Thymus (tissue), 11 donors: ENCODE measurements around the gene ZNF197. TPM values are rescaled to one million over a fixed set of nuclear protein-coding genes. Genes with fewer than 3 reads are reported as not detected.
A peak's percentile ranks its signal among the peaks of the same experiment; 100 is the strongest.

Source experiments
- DNase-seq, 9 donors: peaks; one replicate each; pipeline ENCODE4 v3.0.0-alpha.2; 2013; ENCODE audit warnings: low spot score in 9 of 9, low read depth in 6 of 9, missing footprints in 1 of 9
- H3K27ac ChIP-seq, 2 donors: one replicate each; pipeline ENCODE4 v1.5.1; 2013; ENCODE audit warnings: control low read depth in 1 of 2, low read depth in 1 of 2, low read length in 1 of 2, mild to moderate bottlenecking in 1 of 2, moderate library complexity in 1 of 2
- H3K27me3 ChIP-seq, 2 donors: one replicate each; pipeline ENCODE4 v1.5.1; 2013; ENCODE audit warnings: low read length in 1 of 2; ENCODE audit not compliant: control insufficient read depth in 2 of 2, insufficient read depth in 1 of 2
- H3K36me3 ChIP-seq, 2 donors: one replicate each; pipeline ENCODE4 v1.5.1; 2013; ENCODE audit warnings: low read length in 1 of 2, mild to moderate bottlenecking in 1 of 2, moderate library complexity in 1 of 2; ENCODE audit not compliant: control insufficient read depth in 2 of 2, insufficient read depth in 2 of 2
- H3K4me1 ChIP-seq, 2 donors: one replicate each; pipeline ENCODE4 v1.5.1; 2013; ENCODE audit warnings: low read length in 2 of 2; ENCODE audit not compliant: control insufficient read depth in 2 of 2, insufficient read depth in 2 of 2
- H3K4me3 ChIP-seq, 2 donors: one replicate each; pipeline ENCODE4 v1.5.1; 2013; ENCODE audit warnings: low read length in 2 of 2, control low read depth in 1 of 2, mild to moderate bottlenecking in 1 of 2
- H3K9me3 ChIP-seq, 2 donors: one replicate each; pipeline ENCODE4 v1.5.1; 2013; ENCODE audit warnings: low read length in 1 of 2, mild to moderate bottlenecking in 1 of 2; ENCODE audit not compliant: control insufficient read depth in 2 of 2, insufficient read depth in 1 of 2
- WGBS: extraction: QIAGEN DNeasy Blood & Tissue Kit; methylation state at CpG from one replicate; pipeline ENCODE4 v1.1.7; 2013; 5-methylcytosine and 5-hydroxymethylcytosine counted together
- polyA plus RNA-seq: library from polyadenylated mRNA; stranded (reverse); fragments of 200-250 nt; gene quantifications from one replicate; pipeline ENCODE4 v1.2.3, GENCODE V29; 2013
- total RNA-seq: library from RNA; stranded (reverse); fragments of 120-200 nt; gene quantifications from one replicate; pipeline ENCODE4 v1.2.4, GENCODE V29; 2013
- donor health status: healthy.

ZNF197 gene
- total and polyA plus RNA-seq, 2 donors = 13.2 to 13.8 TPM

DNA sequence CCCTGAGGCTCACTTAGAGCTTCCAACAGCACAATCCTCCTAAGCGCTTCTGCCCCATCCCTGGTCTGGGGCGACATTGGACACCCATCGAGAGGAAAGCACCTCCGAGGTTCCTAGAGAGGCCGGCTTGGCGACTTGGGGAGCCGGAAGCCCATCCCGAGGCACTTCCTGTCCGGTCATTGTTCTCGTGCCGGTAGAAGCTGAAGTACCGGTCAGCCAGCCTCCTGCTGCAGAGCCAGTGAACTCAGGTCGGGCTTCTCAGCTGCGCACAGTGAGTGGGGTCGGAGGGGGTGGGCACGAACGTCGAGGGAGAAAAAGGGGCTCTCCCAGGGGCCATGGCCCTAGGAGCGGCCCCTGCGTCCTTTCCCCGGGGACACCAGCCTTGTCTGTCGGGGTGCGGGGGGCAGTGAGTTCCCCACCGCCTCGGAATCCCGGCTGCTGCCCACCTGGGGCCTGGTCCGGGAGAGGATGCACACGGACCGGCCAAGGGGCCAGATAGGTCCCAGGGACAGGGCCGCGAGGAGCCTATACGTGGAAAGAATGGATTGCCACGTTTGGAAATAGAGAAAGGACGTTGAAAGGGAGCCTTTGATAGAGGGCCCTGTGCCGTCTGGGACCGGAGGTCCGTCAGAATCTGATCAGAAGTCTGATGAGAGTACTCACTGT is 23.9 kb downstream of the ZNF197 start, which contains the start of gene ZNF35:
TSS of gene ZNF35 (plus strand) at position 169 of the 666 bp plus-strand sequence. CDS start 2,336 bp downstream, outside the sequence.
- Histone ChIP-seq H3K9me3 (peaks cover 0 to 6% of the 10 kb centered on the region in 2 donors), H3K4me3 (peak within 1 kb of the TSS; percentile 58 to 67), H3K36me3 (peaks cover 4 to 12% of the 10 kb centered on the region in 2 donors), H3K27ac (no peak within 1 kb of the TSS), H3K27me3 (peaks cover 0 to 3% of the 10 kb centered on the region in 2 donors), H3K4me1 (peaks cover 0 to 2% of the 10 kb centered on the region in 2 donors)
- peak in 5 of 9 donors; percentile 10 to 58 (median 25) for DNase-seq
- WGBS = 2% methylated on average over 37 of the region's 37 CpGs

DNA sequence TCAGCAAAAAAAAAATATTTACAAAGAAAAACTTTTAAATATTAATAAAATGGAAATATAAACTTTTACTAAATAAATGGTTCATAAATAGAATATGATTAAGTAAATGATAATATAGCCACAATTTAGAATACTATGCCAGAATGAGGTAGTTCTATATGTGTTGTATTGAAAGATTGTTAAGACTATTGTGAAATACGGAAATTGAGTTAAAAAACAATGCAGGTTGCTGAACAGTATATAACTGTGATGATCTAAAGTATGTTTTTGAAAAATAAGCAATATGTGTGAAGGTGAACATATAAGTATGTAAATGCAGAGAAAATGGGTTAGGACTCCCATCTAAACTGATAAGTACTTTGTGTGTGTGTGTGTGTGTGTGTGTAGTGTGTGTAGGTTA is 24.9 kb downstream of the ZNF197 start:
- no peak overlapping the region for H3K4me3 ChIP-seq

DNA sequence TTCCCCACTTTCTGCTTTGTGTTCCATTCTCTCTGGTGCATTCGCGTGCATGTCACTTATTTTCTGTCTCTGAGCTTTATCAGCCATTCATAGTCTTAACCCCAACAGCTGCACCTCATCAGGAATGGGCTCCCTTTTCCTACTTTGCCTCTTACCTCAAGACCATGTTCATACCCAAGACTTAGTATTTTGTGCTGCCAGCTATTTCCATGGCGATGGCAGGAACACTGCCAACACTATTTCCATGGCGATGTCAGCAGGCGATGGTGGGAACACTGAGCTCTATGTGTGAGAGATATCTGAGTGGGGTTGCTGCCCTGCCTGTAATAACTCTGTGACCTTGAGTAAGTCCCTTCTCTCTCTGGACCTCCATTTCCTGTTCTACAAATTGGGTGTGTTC is 29.2 kb downstream of the ZNF197 start:
- no peaks in the 10 kb centered on the region for H3K27me3 ChIP-seq
- peaks cover 2 to 4% of the 10 kb centered on the region in 2 donors for H3K9me3 ChIP-seq
- H3K4me3 ChIP-seq = no peak overlapping the region
- WGBS = 98% methylated on average over 5 of the region's 5 CpGs
- H3K27ac ChIP-seq = no peak overlapping the region
- no peaks in the 10 kb centered on the region for H3K4me1 ChIP-seq
- H3K36me3 ChIP-seq = peaks cover 15 to 38% of the 10 kb centered on the region in 2 donors
- no peak for DNase-seq

More for the DNA sequence above, 24.9 kb downstream of the ZNF197 start:
- WGBS = 97% methylated on average over 1 of the region's 1 CpG
- H3K4me1 ChIP-seq = peaks cover 0 to 2% of the 10 kb centered on the region in 2 donors
- no peak overlapping the region for H3K27ac ChIP-seq
- H3K27me3 ChIP-seq = peaks cover 0 to 3% of the 10 kb centered on the region in 2 donors
- DNase-seq = no peak
- H3K9me3 ChIP-seq = no peaks in the 10 kb centered on the region
- H3K36me3 ChIP-seq = peaks cover 10 to 18% of the 10 kb centered on the region in 2 donors

DNA sequence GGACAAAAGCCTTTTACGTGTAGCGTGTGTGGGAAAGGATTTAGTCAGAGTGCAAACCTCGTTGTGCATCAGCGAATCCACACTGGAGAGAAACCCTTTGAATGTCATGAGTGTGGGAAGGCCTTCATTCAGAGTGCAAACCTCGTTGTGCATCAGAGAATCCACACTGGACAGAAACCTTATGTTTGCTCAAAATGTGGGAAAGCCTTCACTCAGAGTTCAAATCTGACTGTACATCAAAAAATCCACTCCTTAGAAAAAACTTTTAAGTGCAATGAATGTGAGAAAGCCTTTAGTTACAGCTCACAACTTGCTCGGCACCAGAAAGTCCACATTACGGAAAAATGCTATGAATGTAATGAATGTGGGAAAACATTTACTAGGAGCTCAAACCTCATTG is 34.2 kb downstream of the ZNF197 start:
- H3K4me3 ChIP-seq = no peak overlapping the region
- peaks cover 21 to 32% of the 10 kb centered on the region in 2 donors for H3K36me3 ChIP-seq
- 97% methylated on average over 7 of the region's 7 CpGs for WGBS
- DNase-seq = no peak
- no peak overlapping the region for H3K27ac ChIP-seq
- peaks cover 2 to 4% of the 10 kb centered on the region in 2 donors for H3K9me3 ChIP-seq
- H3K4me1 ChIP-seq = no peaks in the 10 kb centered on the region
- no peaks in the 10 kb centered on the region for H3K27me3 ChIP-seq

DNA sequence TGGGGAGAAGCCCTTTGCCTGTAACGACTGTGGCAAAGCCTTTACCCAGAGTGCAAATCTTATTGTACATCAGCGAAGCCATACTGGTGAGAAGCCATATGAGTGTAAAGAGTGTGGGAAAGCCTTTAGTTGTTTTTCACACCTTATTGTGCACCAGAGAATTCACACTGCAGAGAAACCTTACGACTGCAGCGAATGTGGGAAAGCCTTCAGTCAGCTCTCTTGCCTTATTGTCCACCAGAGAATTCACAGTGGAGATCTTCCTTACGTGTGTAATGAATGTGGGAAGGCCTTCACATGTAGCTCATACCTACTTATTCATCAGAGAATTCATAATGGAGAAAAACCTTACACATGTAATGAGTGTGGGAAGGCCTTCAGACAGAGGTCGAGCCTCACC is 34.6 kb downstream of the ZNF197 start:
- no peaks in the 10 kb centered on the region for H3K4me1 ChIP-seq
- no peak for DNase-seq
- 97% methylated on average over 6 of the region's 6 CpGs for WGBS
- H3K4me3 ChIP-seq = no peak overlapping the region
- peaks cover 2 to 4% of the 10 kb centered on the region in 2 donors for H3K9me3 ChIP-seq
- H3K36me3 ChIP-seq = peaks cover 18 to 29% of the 10 kb centered on the region in 2 donors
- no peaks in the 10 kb centered on the region for H3K27me3 ChIP-seq
- H3K27ac ChIP-seq = no peak overlapping the region

DNA sequence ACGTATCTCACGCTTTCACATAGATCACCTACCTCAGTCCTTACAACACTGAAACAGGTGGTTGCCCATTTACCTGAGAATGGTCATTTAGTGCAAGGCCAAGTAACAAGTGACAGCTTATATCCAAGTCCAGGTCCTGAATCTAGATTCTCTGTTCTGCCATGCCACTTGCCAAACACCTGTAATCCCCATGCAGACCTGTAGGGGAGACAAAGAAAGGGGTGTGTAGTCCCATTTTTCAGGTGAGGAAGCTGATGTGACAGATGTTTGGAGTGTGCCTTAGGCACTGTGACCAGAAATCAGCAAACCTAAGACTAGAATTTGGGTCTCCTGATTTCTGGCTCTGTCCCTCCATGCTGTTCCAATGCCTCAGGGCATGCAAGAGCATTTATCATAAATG is 36.4 kb downstream of the ZNF197 start:
- DNase-seq = no peak
- peaks cover 18 to 29% of the 10 kb centered on the region in 2 donors for H3K36me3 ChIP-seq
- no peaks in the 10 kb centered on the region for H3K27me3 ChIP-seq
- H3K9me3 ChIP-seq = peaks cover 2 to 4% of the 10 kb centered on the region in 2 donors
- 96% methylated on average over 2 of the region's 2 CpGs for WGBS
- no peaks in the 10 kb centered on the region for H3K4me1 ChIP-seq
- H3K4me3 ChIP-seq = no peak overlapping the region
- no peak overlapping the region for H3K27ac ChIP-seq

DNA sequence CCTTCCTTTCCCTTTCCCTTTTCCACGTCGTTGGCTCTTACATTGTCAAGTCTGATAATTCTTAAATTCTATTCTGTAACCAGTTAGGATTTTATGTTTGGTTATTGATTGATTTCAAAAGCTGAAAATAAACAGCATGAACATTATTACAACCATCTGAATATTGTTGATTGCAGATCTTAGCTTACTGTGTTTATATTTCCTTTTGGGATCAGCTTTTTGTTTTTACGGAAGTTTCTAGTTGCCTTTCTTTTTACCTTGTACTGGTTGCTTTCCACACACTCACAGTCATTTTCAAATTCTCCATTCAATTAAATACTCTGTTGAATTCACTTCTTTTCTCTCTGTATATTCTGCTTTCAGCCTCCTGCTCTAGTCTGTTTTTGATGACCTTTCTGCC is 40.3 kb downstream of the ZNF197 start:
- H3K9me3 ChIP-seq = no peaks in the 10 kb centered on the region
- 97% methylated on average over 3 of the region's 3 CpGs for WGBS

DNA sequence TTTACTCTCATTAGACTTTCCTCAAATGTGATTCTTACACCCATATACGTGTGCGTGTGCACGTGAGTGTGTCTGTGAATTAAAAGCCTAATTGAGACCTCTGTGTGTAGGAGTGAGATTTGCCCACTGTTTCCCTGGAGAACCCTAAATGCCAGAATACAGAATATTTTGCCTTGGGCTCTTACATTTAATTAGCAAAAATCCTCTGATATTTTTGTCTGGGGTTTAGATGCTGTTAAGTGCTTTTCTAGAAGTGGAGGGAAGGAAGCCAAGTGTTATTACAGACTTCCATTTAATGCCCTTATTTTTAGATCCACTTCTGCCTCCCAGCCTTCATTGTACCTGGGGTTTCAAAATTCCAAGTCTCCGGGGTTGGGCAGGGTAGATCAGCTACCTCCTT is 41.5 kb downstream of the ZNF197 start:
- Histone ChIP-seq H3K9me3 (no peaks in the 10 kb centered on the region), H3K36me3 (no peaks in the 10 kb centered on the region), H3K27me3 (no peaks in the 10 kb centered on the region), H3K4me1 (no peaks in the 10 kb centered on the region), H3K4me3 (no peak overlapping the region), H3K27ac (no peak overlapping the region)
- WGBS = 98% methylated on average over 4 of the region's 4 CpGs
- no peak for DNase-seq

More for the DNA sequence above, 40.3 kb downstream of the ZNF197 start:
- H3K27me3 ChIP-seq = no peaks in the 10 kb centered on the region
- H3K36me3 ChIP-seq = peaks cover 3 to 5% of the 10 kb centered on the region in 2 donors
- H3K4me1 ChIP-seq = no peaks in the 10 kb centered on the region
- no peak overlapping the region for H3K27ac ChIP-seq
- DNase-seq = no peak
- no peak overlapping the region for H3K4me3 ChIP-seq

DNA sequence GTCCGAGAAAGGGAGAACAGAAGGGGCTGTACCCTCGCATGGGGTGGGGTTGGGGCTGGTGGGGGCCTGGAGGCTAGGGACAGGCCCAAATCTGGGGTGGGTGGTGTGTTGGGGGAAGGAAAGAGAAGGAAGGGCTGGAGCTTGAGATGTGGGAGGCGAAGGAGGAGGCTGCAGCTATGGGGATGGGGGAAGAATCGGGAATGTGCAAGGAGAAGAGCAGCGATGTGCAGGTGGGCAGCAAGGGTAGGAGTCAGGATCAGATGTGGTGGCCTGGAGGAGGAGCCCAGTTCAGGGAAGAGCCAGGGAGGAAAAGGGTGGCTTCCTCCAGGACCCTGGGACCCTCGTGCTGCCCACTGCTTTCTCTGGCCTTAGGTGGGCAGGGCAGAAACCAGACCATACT is 44.9 kb downstream of the ZNF197 start:
- H3K4me1 ChIP-seq = no peaks in the 10 kb centered on the region
- WGBS = 93% methylated on average over 6 of the region's 6 CpGs
- H3K27me3 ChIP-seq = no peaks in the 10 kb centered on the region
- no peak overlapping the region for H3K27ac ChIP-seq
- no peaks in the 10 kb centered on the region for H3K36me3 ChIP-seq
- no peak overlapping the region for H3K4me3 ChIP-seq
- H3K9me3 ChIP-seq = peaks cover 0 to 7% of the 10 kb centered on the region in 2 donors
- no peak for DNase-seq
